ENCODE measurements around the gene SMCO1.

- TF ChIP-seq CTCF (IDR thresholded peaks at IDR 0.05) (no peak), POLR2AphosphoS5 (IDR thresholded peaks at IDR 0.05) (no peak), POLR2A (IDR thresholded peaks at IDR 0.05) (no peak)
These were observed 43.6 kb downstream of the SMCO1 start for GRCh38 chr3:196471551-196471950.

All from gastroesophageal sphincter (tissue), 3 donors.